ENCODE measurements around the gene XBP1.
"Not testable (repeated sequence)": the region's sequence is repeated elsewhere in the genome, so short reads cannot be mapped to it uniquely, and the experiment has no call there.

Gene XBP1

GRCh38 chr22:28817919-28818859 lies 17.8 kb upstream of the XBP1 start:
- DNase-seq: no peak

- no peak for DNase-seq
Observed at GRCh38 chr22:28817064-28817463, 16.7 kb upstream of the XBP1 start.

GRCh38 chr22:28815729-28816128 lies 15.4 kb upstream of the XBP1 start:
- DNase-seq: no peak

- DNase-seq: no peak
Observed at GRCh38 chr22:28815111-28815510, 14.7 kb upstream of the XBP1 start.

GRCh38 chr22:28813772-28814518 lies 13.6 kb upstream of the XBP1 start:
- DNase-seq: no peak

GRCh38 chr22:28812516-28812915 lies 12.1 kb upstream of the XBP1 start:
- no peak for DNase-seq

GRCh38 chr22:28810821-28811491 lies 10.6 kb upstream of the XBP1 start:
- DNase-seq: peak; percentile 18 to 50

GRCh38 chr22:28808716-28809355 lies 8.5 kb upstream of the XBP1 start:
- DNase-seq: no peak

- DNase-seq: not testable (repeated sequence)
Observed at GRCh38 chr22:28805426-28805825, 5.1 kb upstream of the XBP1 start.

GRCh38 chr22:28802595-28803123 lies 2.3 kb upstream of the XBP1 start:
- DNase-seq: no peak

- DNase-seq: no peak
Observed at GRCh38 chr22:28801845-28802594, 1.7 kb upstream of the XBP1 start.

GRCh38 chr22:28799606-28800307 lies 612 bp downstream of the XBP1 start:
- DNase-seq: peak in 1 of 2 donors; percentile 40

GRCh38 chr22:28798810-28799605 lies 1.4 kb downstream of the XBP1 start:
- peak; percentile 32 to 37 for DNase-seq

- no peak for DNase-seq
Observed at GRCh38 chr22:28795932-28796856, 4.2 kb downstream of the XBP1 start.

GRCh38 chr22:28795071-28795693 lies 5.2 kb downstream of the XBP1 start:
- no peak for DNase-seq

- no peak for DNase-seq
Observed at GRCh38 chr22:28793976-28794584, 6.3 kb downstream of the XBP1 start.

- DNase-seq: peak in 1 of 2 donors; percentile 5
Observed at GRCh38 chr22:28792491-28793383, 7.6 kb downstream of the XBP1 start.
